ENCODE data around the gene CHN2.

GRCh38 chr7:29432721-29433120, 238.1 kb downstream of the CHN2 start:
- TF ChIP-seq TAF1 (IDR thresholded peaks at IDR 0.05; ENCODE audit: borderline replicate concordance, low read depth, low read length) (no peak), POLR2AphosphoS5 (IDR thresholded peaks at IDR 0.05; ENCODE audit: low read depth, low read length) (no peak), POLR2A (IDR thresholded peaks at IDR 0.05; ENCODE audit: low read depth, low read length) (no peak)

Measured in GM12892 (cell line).